GM12891 (cell line): ENCODE measurements around the gene VNN1.
"Not testable (repeated sequence)": the region's sequence is repeated elsewhere in the genome, so short reads cannot be mapped to it uniquely, and the experiment has no call there.

ENCODE experiments used
- POLR2AphosphoS5 ChIP-seq: IDR thresholded peaks from 2 replicates; pipeline ENCODE4 v1.6.1; 2011; ENCODE audit warnings: low read depth, low read length, control low read depth
- POU2F2 ChIP-seq: IDR thresholded peaks from 2 replicates; pipeline ENCODE4 v1.6.1; 2011; ENCODE audit warnings: low read depth, mild to moderate bottlenecking, control low read depth, low read length, moderate library complexity
- TAF1 ChIP-seq: IDR thresholded peaks from 2 replicates; pipeline ENCODE4 v1.6.1; 2011; ENCODE audit warnings: low read depth, low read length, control low read depth

- not testable (repeated sequence) for TF ChIP-seq POLR2AphosphoS5, TAF1, POU2F2
Observed at GRCh38 chr6:132635288-132635687, 78.6 kb downstream of the VNN1 start.
